ENCODE data around the gene TUBGCP6.

DNA sequence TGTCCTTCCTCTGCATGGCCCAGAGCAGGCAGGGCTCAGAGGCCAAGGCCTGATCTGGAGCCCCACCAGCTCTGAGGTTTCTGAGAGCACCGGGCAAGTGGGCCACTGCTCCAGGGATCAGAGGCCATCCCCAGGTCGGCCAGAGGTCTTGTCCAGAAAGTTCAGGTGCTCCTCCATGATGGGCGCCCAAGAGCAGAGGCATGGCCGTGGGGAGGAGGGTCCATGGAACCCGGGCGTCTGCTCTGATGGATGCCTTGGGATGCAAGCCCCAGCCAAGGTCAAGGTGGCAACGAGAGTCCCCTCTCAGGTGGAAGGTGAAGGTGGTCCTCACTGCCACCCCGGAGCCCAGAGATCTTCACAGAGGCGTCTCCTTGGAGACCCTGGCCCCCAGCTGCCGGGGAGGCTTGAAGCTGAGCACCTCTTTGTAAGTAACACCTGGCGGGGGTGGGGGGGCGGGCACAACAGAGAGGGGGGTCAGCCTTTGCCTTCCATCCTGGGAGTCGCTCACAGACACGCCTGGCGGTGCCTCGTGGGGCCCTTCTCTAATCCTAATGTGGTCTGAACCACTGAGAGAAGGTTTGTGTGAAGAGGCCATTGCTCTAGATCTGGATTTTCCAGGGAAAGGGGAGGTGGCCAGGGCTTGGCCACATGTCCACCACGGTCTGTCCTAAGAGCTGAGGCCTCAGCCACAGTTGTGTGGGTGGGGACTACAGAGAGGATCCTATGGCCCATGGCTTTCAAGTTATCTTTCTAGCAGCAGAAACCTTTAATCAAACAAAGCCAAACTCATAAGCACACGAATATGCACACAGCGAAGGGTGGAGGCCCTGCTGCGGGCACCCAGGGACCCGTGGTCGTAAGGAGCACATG lies 8.5 kb upstream of the TUBGCP6 start:
- TF ChIP-seq, protein P1, sequence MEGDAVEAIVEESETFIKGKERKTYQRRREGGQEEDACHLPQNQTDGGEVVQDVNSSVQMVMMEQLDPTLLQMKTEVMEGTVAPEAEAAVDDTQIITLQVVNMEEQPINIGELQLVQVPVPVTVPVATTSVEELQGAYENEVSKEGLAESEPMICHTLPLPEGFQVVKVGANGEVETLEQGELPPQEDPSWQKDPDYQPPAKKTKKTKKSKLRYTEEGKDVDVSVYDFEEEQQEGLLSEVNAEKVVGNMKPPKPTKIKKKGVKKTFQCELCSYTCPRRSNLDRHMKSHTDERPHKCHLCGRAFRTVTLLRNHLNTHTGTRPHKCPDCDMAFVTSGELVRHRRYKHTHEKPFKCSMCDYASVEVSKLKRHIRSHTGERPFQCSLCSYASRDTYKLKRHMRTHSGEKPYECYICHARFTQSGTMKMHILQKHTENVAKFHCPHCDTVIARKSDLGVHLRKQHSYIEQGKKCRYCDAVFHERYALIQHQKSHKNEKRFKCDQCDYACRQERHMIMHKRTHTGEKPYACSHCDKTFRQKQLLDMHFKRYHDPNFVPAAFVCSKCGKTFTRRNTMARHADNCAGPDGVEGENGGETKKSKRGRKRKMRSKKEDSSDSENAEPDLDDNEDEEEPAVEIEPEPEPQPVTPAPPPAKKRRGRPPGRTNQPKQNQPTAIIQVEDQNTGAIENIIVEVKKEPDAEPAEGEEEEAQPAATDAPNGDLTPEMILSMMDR (IDR thresholded peaks at IDR 0.05; ENCODE audit: low read depth, low read length, poor library complexity, severe bottlenecking): no peak
- TF ChIP-seq EZH2phosphoT487 (IDR thresholded peaks at IDR 0.05; ENCODE audit: borderline replicate concordance, low read length): no peak
